HCT116 (cell line): Measurements from ENCODE around the gene TLR2. TPM values are rescaled to one million over a fixed set of nuclear protein-coding genes. Genes with fewer than 3 reads are reported as not detected.
"Not testable (repeated sequence)": the region's sequence is repeated elsewhere in the genome, so short reads cannot be mapped to it uniquely, and the experiment has no call there.

Experiments used
- ATAC-seq: fragments of 200-7000 bp; cut with Tn5 transposase; 2 replicates; pipeline ENCODE4 v1.9.1; 2020; ENCODE audit warnings: mild to moderate bottlenecking, moderate library complexity
- BruUV-seq: library from RNA; stranded (reverse); fragments of 400-500 nt; replicated peaks from 2 replicates; lab custom pipeline; 2021; lab: Mats Ljungman, UMichigan
- CTCF ChIA-PET: fragments of 300-600 bp; sonication (Branson Sonifier 250); formaldehyde crosslinking; loops from one replicate; lab custom pipeline; 2021; ENCODE audit warnings: antibody characterized with exemption; lab: Charles Lee
- POLR2A ChIA-PET: fragments of 300-600, 350-600 bp; sonication (Branson Sonifier 250); formaldehyde crosslinking; loops from one replicate; lab custom pipeline; 2021; ENCODE audit warnings: antibody characterized with exemption; lab: Charles Lee
- RAD21 ChIA-PET, 2 experiments: fragments of 300-600 bp; sonication (Branson Sonifier 250); formaldehyde crosslinking; loops; one replicate each; lab custom pipeline; 2023; ENCODE audit warnings: low total read pairs in 2 of 2; ENCODE audit not compliant: uncharacterized antibody in 2 of 2, unreplicated experiment in 2 of 2, low non-redundant PET in 1 of 2; lab: Charles Lee
- DNase-seq: peaks from one replicate; pipeline ENCODE4 v3.0.0-alpha.2; 2010; ENCODE audit warnings: low read depth, low spot score
- H2AFZ ChIP-seq: fragments of 200-600 bp; shearing (Covaris generic), sonication (generic); 2 replicates; pipeline ENCODE4 v1.6.1; 2017; ENCODE audit warnings: low read depth, mixed run types, mixed read lengths, antibody characterized with exemption, low read length; ENCODE audit not compliant: poor library complexity, severe bottlenecking
- H3K27ac ChIP-seq: 2 replicates; pipeline ENCODE4 v1.5.1; 2012; ENCODE audit warnings: low read depth, low read length
- H3K27me3 ChIP-seq: fragments of 200-600 bp; sonication (generic); 2 replicates; pipeline ENCODE4 v1.6.1; 2016; ENCODE audit warnings: mixed run types, low read length, mixed read lengths; ENCODE audit not compliant: insufficient read depth
- H3K36me3 ChIP-seq, 2 experiments: fragments of 200-500 bp in 1 of 2; fragments of 200-600 bp in 1 of 2; sonication (Bioruptor generic) in 1 of 2; sonication (generic) in 1 of 2; 2 replicates each; pipeline versions ENCODE4 v1.5.1 to v1.6.1; 2014 to 2016; ENCODE audit warnings: low read length in 2 of 2, inconsistent platforms in 1 of 2, mixed read lengths in 1 of 2, mixed run types in 1 of 2; ENCODE audit not compliant: insufficient read depth in 2 of 2, control insufficient read depth in 1 of 2
- H3K4me1 ChIP-seq, 2 experiments: fragments of 200-600 bp in 1 of 2; sonication (generic) in 1 of 2; 2 replicates each; pipeline versions ENCODE4 v1.5.1 to v1.6.1; 2012 to 2017; ENCODE audit warnings: low read length in 2 of 2, inconsistent platforms in 1 of 2, mild to moderate bottlenecking in 1 of 2, mixed read lengths in 1 of 2, mixed run types in 1 of 2, moderate library complexity in 1 of 2; ENCODE audit not compliant: insufficient read depth in 2 of 2, control insufficient read depth in 1 of 2
- H3K4me2 ChIP-seq: fragments of 200-600 bp; sonication (generic); 2 replicates; pipeline ENCODE4 v1.6.1; 2017; ENCODE audit warnings: mixed run types, low read length, mixed read lengths
- H3K4me3 ChIP-seq, 2 experiments: fragments of 200-600 bp in 1 of 2; sonication (generic) in 1 of 2; replicated peaks in 1 of 2; 2 replicates each; pipeline ENCODE4 v1.5.1; 2011 to 2016; ENCODE audit warnings: low read length in 2 of 2, control low read depth in 1 of 2, low read depth in 1 of 2, mild to moderate bottlenecking in 1 of 2, mixed read lengths in 1 of 2, mixed run types in 1 of 2
- H3K79me2 ChIP-seq: fragments of 200-600 bp; sonication (generic); 2 replicates; pipeline ENCODE4 v1.6.1; 2017; ENCODE audit warnings: mild to moderate bottlenecking, mixed run types, low read length, moderate library complexity, mixed read lengths; ENCODE audit not compliant: insufficient read depth
- H3K9ac ChIP-seq: fragments of 200-600 bp; sonication (generic); 2 replicates; pipeline ENCODE4 v1.6.1; 2016; ENCODE audit warnings: low read length, mixed read lengths
- H3K9me2 ChIP-seq: fragments of 200-600 bp; sonication (generic), shearing (Covaris generic); 2 replicates; pipeline ENCODE4 v1.6.1; 2017; ENCODE audit warnings: mixed run types, mild to moderate bottlenecking, moderate library complexity; ENCODE audit not compliant: insufficient read depth
- H3K9me3 ChIP-seq, 2 experiments: fragments of 200-500 bp in 1 of 2; fragments of 200-600 bp in 1 of 2; sonication (Bioruptor generic) in 1 of 2; sonication (generic) in 1 of 2; 2 replicates each; pipeline ENCODE4 v1.6.1; 2014 to 2017; ENCODE audit warnings: low read length in 2 of 2, mixed read lengths in 2 of 2, inconsistent platforms in 1 of 2, low read depth in 1 of 2, mild to moderate bottlenecking in 1 of 2, mixed run types in 1 of 2, moderate library complexity in 1 of 2; ENCODE audit not compliant: control insufficient read depth in 1 of 2, insufficient read depth in 1 of 2
- H4K20me1 ChIP-seq: fragments of 200-600 bp; sonication (generic), shearing (Covaris generic); 2 replicates; pipeline ENCODE4 v1.6.1; 2017; ENCODE audit warnings: mixed run types, mild to moderate bottlenecking, moderate library complexity; ENCODE audit not compliant: insufficient read depth
- CBX3 ChIP-seq: IDR thresholded peaks from 2 replicates; pipeline ENCODE4 v1.6.1; 2012; ENCODE audit warnings: low read depth
- EGR1 ChIP-seq: IDR thresholded peaks from 2 replicates; pipeline ENCODE4 v1.6.1; 2012; ENCODE audit warnings: low read depth
- ELF1 ChIP-seq: IDR thresholded peaks from 2 replicates; pipeline ENCODE4 v1.6.1; 2012; ENCODE audit warnings: low read depth, borderline replicate concordance
- EZH2phosphoT487 ChIP-seq: fragments of 200-600 bp; IDR thresholded peaks from 2 replicates; pipeline ENCODE4 v1.6.1; 2018; ENCODE audit warnings: antibody characterized with exemption, borderline replicate concordance
- FOSL1 ChIP-seq: IDR thresholded peaks from 2 replicates; pipeline ENCODE4 v1.6.1; 2012; ENCODE audit warnings: low read depth
- POLR2AphosphoS5 ChIP-seq: IDR thresholded peaks from 2 replicates; pipeline ENCODE4 v1.6.1; 2011; ENCODE audit warnings: mild to moderate bottlenecking, low read depth, low read length, moderate library complexity
- SP1 ChIP-seq: IDR thresholded peaks from 2 replicates; pipeline ENCODE4 v1.6.1; 2012; ENCODE audit warnings: low read depth
- YY1 ChIP-seq: IDR thresholded peaks from 2 replicates; pipeline ENCODE4 v1.6.1; 2011; ENCODE audit warnings: low read length, low read depth, moderate library complexity, mild to moderate bottlenecking; ENCODE audit not compliant: insufficient replicate concordance; ENCODE audit errors: extremely low read depth
- ZFX ChIP-seq: fragments of 450-650 bp; IDR thresholded peaks from 2 replicates; pipeline ENCODE4 v1.6.1; 2017
- intact Hi-C: fragments of 100-400 bp; cut with micrococcal nuclease; formaldehyde crosslinking; loops from 2 replicates; pipeline ENCODE4 v1.10.0; 2022
- total RNA-seq: library from RNA; stranded (reverse); gene quantifications from one replicate; pipeline ENCODE4 v1.2.1, GENCODE V29; 2021; ENCODE audit not compliant: unreplicated experiment
- TF ChIP-seq, protein P1 (sequence below): IDR thresholded peaks from 2 replicates; pipeline ENCODE4 v1.6.1; 2012; ENCODE audit warnings: low read depth
- TF ChIP-seq, protein P2 (sequence below), 3 experiments: fragments of 200-600 bp in 1 of 3; sonication (generic) in 1 of 3; IDR thresholded peaks in 2 of 3; conservative IDR thresholded peaks in 1 of 3; 2 replicates each; pipeline ENCODE4 v1.5.1; 2012 to 2017; ENCODE audit warnings: low read depth in 2 of 3, low read length in 2 of 3, antibody characterized with exemption in 1 of 3, borderline replicate concordance in 1 of 3, control low read depth in 1 of 3, mild to moderate bottlenecking in 1 of 3, mixed read lengths in 1 of 3, mixed run types in 1 of 3, moderate library complexity in 1 of 3; ENCODE audit not compliant: insufficient read depth in 1 of 3

Gene TLR2
- total RNA-seq, 1 experiment from 2014 or later, result 0.12 TPM

DNA sequence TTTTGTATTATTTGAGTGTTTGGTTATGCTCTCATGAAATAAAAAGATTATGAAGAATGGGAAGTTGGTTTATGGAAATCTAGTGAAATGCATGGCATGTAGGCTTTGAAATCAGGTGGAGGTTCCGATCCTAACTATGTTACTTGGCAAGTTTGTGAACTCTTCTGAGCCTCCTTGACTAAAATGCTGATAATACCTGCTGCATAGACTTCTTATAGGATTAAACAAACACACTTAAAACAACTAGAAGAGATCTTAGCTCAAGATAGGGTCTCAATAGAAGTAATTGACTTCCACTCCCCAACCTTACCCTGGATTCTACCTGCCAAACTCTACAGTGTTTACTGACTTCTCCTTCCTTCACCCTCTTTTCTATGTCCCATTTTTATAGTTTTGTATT lies 22.2 kb upstream of the TLR2 start (continued):
- TF ChIP-seq, protein P1, sequence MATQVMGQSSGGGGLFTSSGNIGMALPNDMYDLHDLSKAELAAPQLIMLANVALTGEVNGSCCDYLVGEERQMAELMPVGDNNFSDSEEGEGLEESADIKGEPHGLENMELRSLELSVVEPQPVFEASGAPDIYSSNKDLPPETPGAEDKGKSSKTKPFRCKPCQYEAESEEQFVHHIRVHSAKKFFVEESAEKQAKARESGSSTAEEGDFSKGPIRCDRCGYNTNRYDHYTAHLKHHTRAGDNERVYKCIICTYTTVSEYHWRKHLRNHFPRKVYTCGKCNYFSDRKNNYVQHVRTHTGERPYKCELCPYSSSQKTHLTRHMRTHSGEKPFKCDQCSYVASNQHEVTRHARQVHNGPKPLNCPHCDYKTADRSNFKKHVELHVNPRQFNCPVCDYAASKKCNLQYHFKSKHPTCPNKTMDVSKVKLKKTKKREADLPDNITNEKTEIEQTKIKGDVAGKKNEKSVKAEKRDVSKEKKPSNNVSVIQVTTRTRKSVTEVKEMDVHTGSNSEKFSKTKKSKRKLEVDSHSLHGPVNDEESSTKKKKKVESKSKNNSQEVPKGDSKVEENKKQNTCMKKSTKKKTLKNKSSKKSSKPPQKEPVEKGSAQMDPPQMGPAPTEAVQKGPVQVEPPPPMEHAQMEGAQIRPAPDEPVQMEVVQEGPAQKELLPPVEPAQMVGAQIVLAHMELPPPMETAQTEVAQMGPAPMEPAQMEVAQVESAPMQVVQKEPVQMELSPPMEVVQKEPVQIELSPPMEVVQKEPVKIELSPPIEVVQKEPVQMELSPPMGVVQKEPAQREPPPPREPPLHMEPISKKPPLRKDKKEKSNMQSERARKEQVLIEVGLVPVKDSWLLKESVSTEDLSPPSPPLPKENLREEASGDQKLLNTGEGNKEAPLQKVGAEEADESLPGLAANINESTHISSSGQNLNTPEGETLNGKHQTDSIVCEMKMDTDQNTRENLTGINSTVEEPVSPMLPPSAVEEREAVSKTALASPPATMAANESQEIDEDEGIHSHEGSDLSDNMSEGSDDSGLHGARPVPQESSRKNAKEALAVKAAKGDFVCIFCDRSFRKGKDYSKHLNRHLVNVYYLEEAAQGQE, result no peak
- TF ChIP-seq ELF1 (no peak), YY1 (no peak)

DNA sequence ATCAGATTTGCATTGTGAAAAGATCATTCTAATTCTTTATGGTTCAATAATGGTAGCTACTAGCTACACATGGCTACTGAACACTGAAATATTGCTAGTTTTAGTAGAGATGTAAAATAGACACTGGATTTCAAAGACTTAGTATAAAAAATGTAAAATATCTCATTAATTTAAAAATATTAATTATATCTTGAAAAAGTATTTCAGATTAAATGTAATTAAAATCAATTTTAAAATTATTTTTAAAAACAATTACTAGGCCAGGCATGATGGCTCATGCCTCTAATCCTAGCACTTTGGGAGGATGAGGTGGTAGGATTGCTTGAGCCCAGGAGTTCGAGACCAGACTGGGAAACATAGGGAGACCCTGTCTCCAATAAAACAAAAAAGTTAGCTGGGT lies 20.4 kb upstream of the TLR2 start:
- H3K36me3 ChIP-seq, result no peaks in the 10 kb centered on the region
- no peak overlapping the region for H3K4me2 ChIP-seq
- intact Hi-C loops, result no loop called here
- DNase-seq (no peak), ATAC-seq (no peak)
- RAD21 ChIA-PET, result no interaction called here
- H3K4me3 ChIP-seq, result no peak overlapping the region
- no peaks in the 10 kb centered on the region for H3K27me3 ChIP-seq
- no peak overlapping the region for H3K27ac ChIP-seq
- H3K4me1 ChIP-seq, result no peaks in the 10 kb centered on the region
- no peaks in the 10 kb centered on the region; a peak in 1 of 4 replicates for H3K9me3 ChIP-seq
- POLR2A ChIA-PET, result no interaction called here
- no peaks in the 10 kb centered on the region for H3K79me2 ChIP-seq
- CTCF ChIA-PET, result no interaction called here
- H3K9ac ChIP-seq, result no peak overlapping the region
- H2AFZ ChIP-seq, result no peak overlapping the region
- no peaks in the 10 kb centered on the region for H3K9me2 ChIP-seq
- BruUV-seq, result no TSS peak
- no peaks in the 10 kb centered on the region for H4K20me1 ChIP-seq
- TF ChIP-seq SP1 (no peak), ZFX (no peak), EGR1 (no peak), EZH2phosphoT487 (no peak), FOSL1 (no peak), POLR2AphosphoS5 (no peak), CBX3 (no peak), YY1 (no peak)
- TF ChIP-seq, protein P2, sequence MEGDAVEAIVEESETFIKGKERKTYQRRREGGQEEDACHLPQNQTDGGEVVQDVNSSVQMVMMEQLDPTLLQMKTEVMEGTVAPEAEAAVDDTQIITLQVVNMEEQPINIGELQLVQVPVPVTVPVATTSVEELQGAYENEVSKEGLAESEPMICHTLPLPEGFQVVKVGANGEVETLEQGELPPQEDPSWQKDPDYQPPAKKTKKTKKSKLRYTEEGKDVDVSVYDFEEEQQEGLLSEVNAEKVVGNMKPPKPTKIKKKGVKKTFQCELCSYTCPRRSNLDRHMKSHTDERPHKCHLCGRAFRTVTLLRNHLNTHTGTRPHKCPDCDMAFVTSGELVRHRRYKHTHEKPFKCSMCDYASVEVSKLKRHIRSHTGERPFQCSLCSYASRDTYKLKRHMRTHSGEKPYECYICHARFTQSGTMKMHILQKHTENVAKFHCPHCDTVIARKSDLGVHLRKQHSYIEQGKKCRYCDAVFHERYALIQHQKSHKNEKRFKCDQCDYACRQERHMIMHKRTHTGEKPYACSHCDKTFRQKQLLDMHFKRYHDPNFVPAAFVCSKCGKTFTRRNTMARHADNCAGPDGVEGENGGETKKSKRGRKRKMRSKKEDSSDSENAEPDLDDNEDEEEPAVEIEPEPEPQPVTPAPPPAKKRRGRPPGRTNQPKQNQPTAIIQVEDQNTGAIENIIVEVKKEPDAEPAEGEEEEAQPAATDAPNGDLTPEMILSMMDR (IDR thresholded peaks at IDR 0.05 in 2 of 3, conservative IDR thresholded peaks at IDR 0.05 in 1 of 3; ENCODE audit: borderline replicate concordance in 1 of 3, insufficient read depth in 1 of 3, low read depth in 2 of 3, low read length in 2 of 3), result no peak
- TF ChIP-seq, all 23 proteins: peak for 0

DNA sequence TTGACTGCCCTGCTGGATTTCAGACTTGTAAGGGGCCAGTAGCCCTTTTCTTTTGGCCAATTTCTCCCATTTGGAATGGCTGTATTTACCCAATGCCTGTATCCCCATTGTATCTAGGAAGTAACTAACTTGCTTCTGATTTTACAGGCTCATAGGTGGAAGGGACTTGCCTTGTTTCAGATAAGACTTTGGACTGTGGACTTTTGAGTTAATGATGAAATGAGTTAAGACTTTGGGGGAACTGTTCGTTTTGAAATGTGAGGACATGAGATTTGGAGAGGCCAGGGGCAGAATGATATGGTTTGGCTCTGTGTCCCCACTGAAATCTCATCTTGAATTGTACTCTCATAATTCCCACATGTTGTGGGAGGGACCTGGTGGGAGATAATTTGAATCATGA lies 17.6 kb upstream of the TLR2 start:
- POLR2A ChIA-PET, result not testable (repeated sequence)

More for the DNA sequence above, 17.6 kb upstream of the TLR2 start:
- H3K79me2 ChIP-seq, H4K20me1 ChIP-seq, DNase-seq, BruUV-seq, H3K9me3 ChIP-seq, RAD21 ChIA-PET, H3K27ac ChIP-seq, H3K4me1 ChIP-seq, H3K9ac ChIP-seq, intact Hi-C loops, H2AFZ ChIP-seq, ATAC-seq, H3K4me3 ChIP-seq, H3K27me3 ChIP-seq, CTCF ChIA-PET, H3K36me3 ChIP-seq, H3K4me2 ChIP-seq, H3K9me2 ChIP-seq: not testable (repeated sequence)
